PC-3 (cell line): ENCODE results near the gene AP5Z1. TPM values are rescaled to one million over a fixed set of nuclear protein-coding genes. Genes with fewer than 3 reads are reported as not detected.

Source experiments
- ATAC-seq: fragments of 200-7000 bp; cut with Tn5 transposase; 2 replicates; pipeline ENCODE4 v1.9.1; 2020; ENCODE audit warnings: mild to moderate bottlenecking, moderate library complexity
- BruUV-seq: library from RNA; stranded (reverse); fragments of 400-500 nt; replicated peaks from 2 replicates; lab custom pipeline; 2021; lab: Mats Ljungman, UMichigan
- CTCF ChIA-PET: fragments of 300-600 bp; sonication (Branson Sonifier 250); formaldehyde crosslinking; loops from one replicate; lab custom pipeline; 2022; ENCODE audit warnings: antibody characterized with exemption; lab: Charles Lee
- POLR2A ChIA-PET: fragments of 300-600 bp; sonication (Branson Sonifier 250); formaldehyde crosslinking; loops from one replicate; lab custom pipeline; 2022; ENCODE audit warnings: antibody characterized with exemption; ENCODE audit not compliant: unreplicated experiment; lab: Charles Lee
- DNase-seq: peaks from one replicate; pipeline ENCODE4 v3.0.0-alpha.2; 2015
- H2AFZ ChIP-seq: fragments of 300-600 bp; sonication (generic); 2 replicates; pipeline ENCODE4 v1.6.0; 2016; ENCODE audit warnings: antibody characterized with exemption, low read length
- H3F3A ChIP-seq: fragments of 300-600 bp; sonication (generic); one replicate; pipeline ENCODE4 v1.6.0; 2017; ENCODE audit warnings: antibody characterized with exemption, low read length, control low read depth, mild to moderate bottlenecking; ENCODE audit not compliant: unreplicated experiment
- H3K27ac ChIP-seq: fragments of 300-600 bp; sonication (generic); 2 replicates; pipeline ENCODE4 v1.5.1; 2016; ENCODE audit warnings: mild to moderate bottlenecking, low read length
- H3K27me3 ChIP-seq: fragments of 300-600 bp; sonication (generic); 2 replicates; pipeline ENCODE4 v1.6.1; 2016; ENCODE audit warnings: low read length, mixed read lengths
- H3K36me3 ChIP-seq: fragments of 300-600 bp; sonication (generic); 2 replicates; pipeline ENCODE4 v1.6.1; 2016; ENCODE audit warnings: low read depth, mixed run types, low read length, mixed read lengths
- H3K4me1 ChIP-seq: fragments of 300-600 bp; sonication (generic); 2 replicates; pipeline ENCODE4 v1.5.1; 2016; ENCODE audit warnings: low read length; ENCODE audit not compliant: insufficient read depth
- H3K4me2 ChIP-seq: fragments of 300-600 bp; sonication (generic); 2 replicates; pipeline ENCODE4 v1.6.0; 2016; ENCODE audit warnings: low read length
- H3K4me3 ChIP-seq: fragments of 300-600 bp; sonication (generic); 2 replicates; pipeline ENCODE4 v1.5.1; 2016; ENCODE audit warnings: mild to moderate bottlenecking, low read length, mixed read lengths
- H3K79me2 ChIP-seq: fragments of 300-600 bp; sonication (generic); 2 replicates; pipeline ENCODE4 v1.6.1; 2017; ENCODE audit warnings: low read length, mixed read lengths
- H3K9ac ChIP-seq: fragments of 300-600 bp; sonication (generic); 2 replicates; pipeline ENCODE4 v1.6.0; 2016; ENCODE audit warnings: mild to moderate bottlenecking, low read length
- H3K9me2 ChIP-seq: fragments of 300-600 bp; sonication (generic); replicated peaks from 2 replicates; pipeline ENCODE4 v1.6.1; 2016; ENCODE audit warnings: mixed run types, low read length, mixed read lengths
- H3K9me3 ChIP-seq: fragments of 300-600 bp; sonication (generic); 2 replicates; pipeline ENCODE4 v1.6.1; 2016; ENCODE audit warnings: low read length, mixed read lengths
- H4K20me1 ChIP-seq: fragments of 300-600 bp; sonication (generic); 2 replicates; pipeline ENCODE4 v1.6.1; 2016; ENCODE audit warnings: low read length, mixed read lengths
- EZH2 ChIP-seq: fragments of 300-600 bp; sonication (generic); IDR thresholded peaks from one replicate; pipeline ENCODE4 v1.6.1; 2017; ENCODE audit warnings: antibody characterized with exemption, mild to moderate bottlenecking, low read length; ENCODE audit not compliant: unreplicated experiment
- EZH2phosphoT487 ChIP-seq: fragments of 300-600 bp; sonication (generic); IDR thresholded peaks from 2 replicates; pipeline ENCODE4 v1.6.1; 2018; ENCODE audit warnings: mild to moderate bottlenecking, antibody characterized with exemption, low read length, borderline replicate concordance
- intact Hi-C: fragments of 100-400 bp; cut with micrococcal nuclease; formaldehyde crosslinking; loops from 2 replicates; pipeline ENCODE4 v1.9.0; 2023
- total RNA-seq: library from RNA; depleted of rRNA; stranded (reverse); fragments of >200 nt; gene quantifications from 2 replicates; pipeline ENCODE4 v1.2.3, GENCODE V29; 2014
- TF ChIP-seq, protein P1 (sequence below): fragments of 300-600 bp; sonication (generic); conservative IDR thresholded peaks from 2 replicates; pipeline ENCODE4 v1.5.1; 2017; ENCODE audit warnings: antibody characterized with exemption, low read depth, mild to moderate bottlenecking, low read length

The AP5Z1 gene
- total RNA-seq, 1 experiment from 2014 or later, result 36.6 TPM

GRCh38 chr7:4835398-4836205, 60.2 kb downstream of the AP5Z1 start:
- Histone ChIP-seq H3K4me1 (no peaks in the 10 kb centered on the region), H3K4me3 (no peak overlapping the region), H3K9me2 (no peaks in the 10 kb centered on the region), H2AFZ (no peak overlapping the region), H4K20me1 (no peaks in the 10 kb centered on the region), H3K36me3 (no peaks in the 10 kb centered on the region), H3K27ac (no peak overlapping the region), H3K9me3 (no peaks in the 10 kb centered on the region), H3K9ac (no peak overlapping the region), H3K4me2 (no peak overlapping the region), H3K79me2 (no peaks in the 10 kb centered on the region), H3K27me3 (no peaks in the 10 kb centered on the region), H3F3A (no peaks in the 10 kb centered on the region)
- no peak for DNase-seq
- POLR2A ChIA-PET, result no interaction called here
- CTCF ChIA-PET, result no interaction called here
- ATAC-seq, result no peak; the same call in 1 of the 2 replicates
- intact Hi-C loops, result no loop called here
- BruUV-seq, result no TSS peak
- TF ChIP-seq EZH2phosphoT487 (no peak), EZH2 (no peak)
- TF ChIP-seq, protein P1, sequence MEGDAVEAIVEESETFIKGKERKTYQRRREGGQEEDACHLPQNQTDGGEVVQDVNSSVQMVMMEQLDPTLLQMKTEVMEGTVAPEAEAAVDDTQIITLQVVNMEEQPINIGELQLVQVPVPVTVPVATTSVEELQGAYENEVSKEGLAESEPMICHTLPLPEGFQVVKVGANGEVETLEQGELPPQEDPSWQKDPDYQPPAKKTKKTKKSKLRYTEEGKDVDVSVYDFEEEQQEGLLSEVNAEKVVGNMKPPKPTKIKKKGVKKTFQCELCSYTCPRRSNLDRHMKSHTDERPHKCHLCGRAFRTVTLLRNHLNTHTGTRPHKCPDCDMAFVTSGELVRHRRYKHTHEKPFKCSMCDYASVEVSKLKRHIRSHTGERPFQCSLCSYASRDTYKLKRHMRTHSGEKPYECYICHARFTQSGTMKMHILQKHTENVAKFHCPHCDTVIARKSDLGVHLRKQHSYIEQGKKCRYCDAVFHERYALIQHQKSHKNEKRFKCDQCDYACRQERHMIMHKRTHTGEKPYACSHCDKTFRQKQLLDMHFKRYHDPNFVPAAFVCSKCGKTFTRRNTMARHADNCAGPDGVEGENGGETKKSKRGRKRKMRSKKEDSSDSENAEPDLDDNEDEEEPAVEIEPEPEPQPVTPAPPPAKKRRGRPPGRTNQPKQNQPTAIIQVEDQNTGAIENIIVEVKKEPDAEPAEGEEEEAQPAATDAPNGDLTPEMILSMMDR, result no peak

GRCh38 chr7:4836206-4836661, 60.8 kb downstream of the AP5Z1 start:
- H3K79me2 ChIP-seq, result no peaks in the 10 kb centered on the region
- no peaks in the 10 kb centered on the region for H3K9me2 ChIP-seq
- H3K4me2 ChIP-seq, result no peak overlapping the region
- no peaks in the 10 kb centered on the region for H3F3A ChIP-seq
- ChIA-PET CTCF (no interaction called here), POLR2A (no interaction called here)
- DNase-seq (no peak), ATAC-seq (no peak)
- H3K36me3 ChIP-seq, result no peaks in the 10 kb centered on the region
- H3K27ac ChIP-seq, result no peak overlapping the region
- TF ChIP-seq EZH2phosphoT487 (no peak), EZH2 (no peak)
- TF ChIP-seq, protein P1, result no peak
- intact Hi-C loops, result no loop called here
- no peaks in the 10 kb centered on the region for H3K27me3 ChIP-seq
- no peaks in the 10 kb centered on the region for H4K20me1 ChIP-seq
- H3K4me3 ChIP-seq, result no peak overlapping the region
- H3K4me1 ChIP-seq, result no peaks in the 10 kb centered on the region
- H2AFZ ChIP-seq, result no peak overlapping the region
- H3K9me3 ChIP-seq, result no peaks in the 10 kb centered on the region
- BruUV-seq, result no TSS peak
- H3K9ac ChIP-seq, result no peak overlapping the region
